ENCODE results near the gene DNAJC18.
A peak's percentile ranks its signal among the peaks of the same experiment; 100 is the strongest.
"Not testable (repeated sequence)": the region's sequence is repeated elsewhere in the genome, so short reads cannot be mapped to it uniquely, and the experiment has no call there.

Gene DNAJC18

DNA sequence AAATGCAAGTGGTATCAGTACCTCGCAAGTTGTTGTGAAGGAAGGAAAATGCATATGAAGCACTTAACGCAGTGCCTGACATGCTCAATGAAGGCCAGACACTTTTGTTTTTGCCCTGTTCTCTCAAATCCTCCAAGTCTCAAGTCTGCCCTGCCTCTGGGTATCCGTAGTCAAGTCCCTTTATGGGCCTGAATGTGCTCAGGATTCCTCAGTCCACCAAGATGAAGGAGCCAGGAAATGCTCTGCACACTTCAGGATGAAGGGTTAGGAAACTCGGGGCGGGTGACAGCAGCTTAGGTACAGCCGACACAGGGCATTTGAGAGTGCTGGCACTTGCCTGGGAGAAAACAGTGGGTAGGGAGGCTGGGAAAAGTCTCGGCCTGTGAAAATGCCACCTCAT is 21.9 kb upstream of the DNAJC18 start:
- DNase-seq (ENCODE audit: low spot score) = no peak

- DNase-seq (ENCODE audit: low spot score) = no peak
Measured at GRCh38 chr5:139460455-139460854, 21.1 kb upstream of the DNAJC18 start.

- DNase-seq (ENCODE audit: low spot score) = no peak
Measured at GRCh38 chr5:139459451-139459934, 20.2 kb upstream of the DNAJC18 start.

GRCh38 chr5:139458580-139459407 is 19.5 kb upstream of the DNAJC18 start:
- peak; percentile 68 for DNase-seq (ENCODE audit: low spot score)

DNA sequence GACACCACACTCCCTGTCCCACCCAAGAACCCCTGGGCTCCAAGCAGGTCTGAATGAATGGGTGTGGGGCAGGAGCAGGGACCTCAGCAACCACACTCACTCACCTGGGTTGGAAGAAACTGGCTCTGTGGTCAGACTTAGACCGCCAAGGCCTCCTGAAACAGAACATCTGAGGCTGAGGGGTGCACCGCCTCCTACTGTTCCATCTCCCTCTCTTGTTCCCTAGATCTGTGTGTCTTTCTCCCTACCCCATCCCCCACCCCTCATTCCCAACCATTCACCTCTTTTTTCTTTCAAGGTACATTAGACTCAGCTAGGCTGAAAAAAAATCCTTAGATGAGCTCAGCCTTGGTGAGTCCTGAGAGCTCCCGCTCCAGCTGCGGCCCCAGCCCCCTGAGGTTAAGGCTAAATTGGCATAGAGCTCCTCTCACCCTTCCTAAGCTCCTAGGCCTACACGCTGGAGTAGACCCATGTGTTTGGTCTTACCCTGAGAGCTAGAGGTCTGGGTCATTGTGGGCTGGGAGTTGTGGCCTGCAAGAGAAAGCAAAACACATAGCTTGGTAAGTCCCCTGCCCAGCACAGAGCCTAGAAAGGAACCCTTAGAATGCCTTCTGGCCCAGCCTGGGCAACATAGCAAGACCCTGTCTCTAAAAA is 18.5 kb upstream of the DNAJC18 start:
- no peak for DNase-seq (ENCODE audit: low spot score)

DNA sequence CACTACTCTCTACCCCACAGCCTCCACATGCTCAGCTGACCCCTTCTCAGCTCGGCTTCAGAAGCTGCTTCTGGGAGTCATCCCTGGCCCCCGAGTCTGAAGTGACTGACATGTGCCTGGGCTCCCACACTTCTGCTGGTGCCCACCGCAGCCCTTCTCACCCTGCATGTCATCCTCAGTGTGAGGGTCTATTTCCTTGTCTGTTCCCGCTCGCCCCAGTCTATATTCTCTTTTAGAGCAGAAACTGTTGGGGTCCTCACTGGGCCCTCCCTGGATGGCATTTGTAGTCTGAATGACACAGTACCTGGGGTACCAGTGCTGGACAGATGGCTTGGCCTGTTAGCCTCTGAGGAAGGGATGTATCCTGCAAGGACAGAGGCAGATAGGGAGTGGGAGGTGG is 17.9 kb upstream of the DNAJC18 start:
- no peak for DNase-seq (ENCODE audit: low spot score)

DNA sequence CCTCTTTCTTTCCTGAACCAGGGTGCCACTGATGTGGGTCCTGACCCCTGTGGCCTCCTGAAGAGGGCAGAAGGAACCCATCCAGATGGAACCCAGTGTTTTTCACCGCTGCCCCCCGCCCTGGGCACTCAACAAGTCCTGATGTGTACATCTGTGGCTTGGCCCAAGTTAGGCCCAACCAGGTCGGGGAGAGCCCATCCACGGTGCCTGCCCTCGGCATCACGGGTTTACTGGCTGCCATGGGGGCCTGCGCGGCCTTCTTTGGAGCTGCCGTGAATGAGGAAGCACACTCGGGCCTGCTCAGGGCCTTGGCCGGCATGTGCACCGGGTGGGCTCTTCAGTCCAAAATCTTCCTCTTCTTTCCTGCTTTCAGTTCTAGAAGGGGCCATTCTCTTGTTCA is 17.5 kb upstream of the DNAJC18 start:
- DNase-seq (ENCODE audit: low spot score) = no peak

- no peak for DNase-seq (ENCODE audit: low spot score)
Measured at GRCh38 chr5:139454568-139455290, 15.4 kb upstream of the DNAJC18 start.

DNA sequence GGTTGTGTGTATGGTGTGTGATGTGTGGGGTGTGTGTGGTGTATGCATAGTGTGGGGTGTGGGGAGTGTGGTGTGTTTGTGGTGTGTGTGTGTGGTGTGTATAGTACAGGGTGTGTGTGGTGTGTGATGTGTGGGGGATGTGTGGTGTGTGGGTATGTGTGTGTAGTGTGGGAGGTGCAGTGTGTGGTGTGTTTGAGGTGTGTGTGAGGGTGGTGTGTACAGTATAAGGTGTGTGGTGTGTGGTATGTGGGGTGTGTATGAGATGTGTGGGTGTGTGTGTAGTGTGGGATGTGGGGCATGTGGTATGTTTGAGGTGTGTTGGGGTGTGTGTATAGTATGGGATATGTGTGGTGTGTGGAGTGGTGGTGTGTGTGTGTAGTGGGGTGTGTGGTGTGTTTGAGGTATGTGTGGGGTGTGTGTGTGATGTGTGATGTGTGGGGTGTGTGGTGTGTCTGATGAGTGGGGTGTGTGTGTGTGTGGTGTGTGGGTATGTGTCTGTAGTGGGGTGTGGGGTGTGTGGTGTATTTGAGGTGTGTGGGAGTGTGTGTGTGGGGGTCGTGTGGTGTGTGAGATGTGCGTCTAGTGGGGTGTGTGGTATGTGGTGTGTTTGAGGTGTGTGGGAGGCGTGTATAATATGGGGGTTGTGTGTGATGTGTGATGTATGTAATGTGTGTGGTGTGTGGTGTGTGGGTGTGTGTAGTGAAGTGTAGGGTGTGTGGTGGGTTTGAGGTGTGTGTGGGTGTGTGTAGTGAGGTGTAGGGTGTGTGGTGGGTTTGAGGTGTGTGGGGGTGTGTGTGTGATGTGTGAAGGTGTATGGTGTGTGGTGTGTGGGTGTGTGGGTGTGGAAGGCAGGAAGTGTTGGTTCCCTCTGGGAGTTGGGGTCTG is 14.6 kb upstream of the DNAJC18 start:
- DNase-seq (ENCODE audit: low spot score) = no peak

DNA sequence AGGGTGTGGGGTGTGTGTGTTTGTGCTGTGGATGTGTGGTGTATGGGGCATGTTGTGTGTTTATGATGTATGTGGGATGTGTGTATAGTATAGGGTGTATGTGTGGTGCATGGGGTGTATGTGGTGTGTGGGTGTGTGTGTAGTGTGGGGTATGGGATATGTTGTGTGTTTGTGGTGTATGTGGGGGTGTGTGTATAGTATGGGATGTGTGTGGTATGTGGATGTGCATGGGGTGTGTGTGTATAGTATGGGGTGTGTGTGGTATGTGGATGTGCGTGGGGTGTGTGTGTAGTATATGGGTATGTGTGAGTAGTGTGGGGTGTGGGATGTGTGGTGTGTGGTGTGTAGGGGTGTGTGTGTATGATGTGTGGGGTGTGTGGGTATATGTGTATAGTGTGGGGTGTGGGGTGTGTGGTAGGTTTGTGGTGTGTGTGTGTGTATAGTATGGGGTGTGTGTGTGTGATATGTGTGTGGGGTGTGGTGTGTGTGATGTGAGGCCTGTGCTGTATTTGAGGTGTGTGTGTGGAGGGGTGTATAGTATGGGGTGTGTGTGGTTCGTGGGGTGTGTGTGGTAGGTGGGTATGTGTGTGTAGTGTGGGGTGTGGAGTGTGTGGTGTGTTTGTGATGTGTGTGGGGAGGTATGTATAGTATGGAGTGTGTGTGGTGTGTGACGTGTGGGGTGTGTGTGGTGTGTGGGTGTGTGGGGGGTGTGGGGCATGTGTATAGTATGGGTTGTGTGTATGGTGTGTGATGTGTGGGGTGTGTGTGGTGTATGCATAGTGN is 12.7 kb upstream of the DNAJC18 start:
- DNase-seq (ENCODE audit: low spot score) = no peak

- no peak for DNase-seq (ENCODE audit: low spot score)
Measured at GRCh38 chr5:139451176-139451575, 11.9 kb upstream of the DNAJC18 start.

- DNase-seq (ENCODE audit: low spot score) = no peak
Measured at GRCh38 chr5:139446956-139447779, 7.8 kb upstream of the DNAJC18 start.

DNA sequence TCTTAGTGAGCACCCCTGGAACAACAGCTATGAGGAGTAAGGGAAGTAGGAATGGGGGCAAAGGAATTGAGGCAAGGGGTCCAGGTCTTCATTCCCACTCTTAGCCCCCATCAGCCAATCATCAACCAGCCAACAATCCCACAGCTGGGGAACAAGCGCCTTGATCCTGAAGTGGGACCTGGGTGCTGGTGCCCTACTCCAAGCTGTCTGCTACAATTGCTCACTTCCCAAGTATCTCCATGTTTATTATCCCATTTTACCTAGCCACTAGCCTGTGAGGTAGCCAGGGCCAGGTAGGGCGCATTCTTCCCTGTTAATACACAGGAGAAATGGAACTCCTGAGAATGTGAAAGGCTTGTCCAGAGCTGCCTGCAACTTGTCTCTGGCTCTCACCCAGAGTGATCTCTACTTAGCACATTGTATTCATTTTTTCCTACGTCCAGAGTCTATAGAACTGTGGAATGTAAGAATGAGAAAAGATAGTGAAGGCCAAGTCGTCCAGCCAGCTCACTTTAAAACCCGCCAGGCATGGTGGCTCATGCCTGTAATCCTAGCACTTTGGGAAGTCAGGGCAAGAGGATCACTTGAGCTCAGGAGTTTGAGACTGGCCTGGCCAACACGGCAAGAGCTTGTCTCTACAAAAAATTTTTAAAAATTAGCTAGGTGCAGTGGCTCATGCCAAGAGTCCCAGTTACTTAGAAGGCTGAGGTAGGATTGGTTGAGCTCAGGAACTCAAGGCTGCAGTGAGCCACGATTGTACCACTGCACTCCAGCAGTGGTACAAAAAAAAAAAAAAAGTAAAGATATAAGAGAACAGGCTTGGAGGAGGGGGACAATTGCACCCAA is 6.2 kb upstream of the DNAJC18 start:
- no peak for DNase-seq (ENCODE audit: low spot score)

DNA sequence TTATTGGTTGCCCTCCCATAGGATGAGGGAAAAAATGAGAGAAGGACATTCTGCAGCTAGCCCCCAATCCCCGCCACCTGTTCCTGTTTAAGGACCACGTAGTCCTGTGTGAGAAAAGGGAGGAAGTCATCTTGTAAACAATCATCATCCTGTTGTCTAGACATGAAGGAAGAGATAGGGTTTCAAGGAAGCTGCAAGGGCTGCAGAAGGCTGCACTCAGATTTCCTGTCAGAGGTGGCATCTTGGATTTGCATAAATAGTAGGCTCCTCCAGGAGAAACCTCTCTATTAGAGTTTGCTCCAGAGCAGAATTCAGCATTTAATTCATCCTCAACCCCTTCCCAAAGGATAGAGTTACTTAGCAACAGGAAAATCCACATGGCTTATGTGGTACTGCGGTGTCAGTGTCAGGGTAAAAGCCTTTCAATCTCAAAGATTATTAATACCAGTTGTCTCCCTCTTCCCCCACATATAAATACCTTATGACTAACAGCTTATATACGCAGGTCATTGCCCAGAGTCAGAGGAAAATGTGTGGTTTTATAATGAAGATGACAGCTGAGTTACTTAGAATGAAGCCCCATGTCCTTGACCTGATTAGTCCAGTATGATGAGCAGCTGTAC is 4.6 kb upstream of the DNAJC18 start:
- DNase-seq (ENCODE audit: low spot score) = peak; percentile 49

DNA sequence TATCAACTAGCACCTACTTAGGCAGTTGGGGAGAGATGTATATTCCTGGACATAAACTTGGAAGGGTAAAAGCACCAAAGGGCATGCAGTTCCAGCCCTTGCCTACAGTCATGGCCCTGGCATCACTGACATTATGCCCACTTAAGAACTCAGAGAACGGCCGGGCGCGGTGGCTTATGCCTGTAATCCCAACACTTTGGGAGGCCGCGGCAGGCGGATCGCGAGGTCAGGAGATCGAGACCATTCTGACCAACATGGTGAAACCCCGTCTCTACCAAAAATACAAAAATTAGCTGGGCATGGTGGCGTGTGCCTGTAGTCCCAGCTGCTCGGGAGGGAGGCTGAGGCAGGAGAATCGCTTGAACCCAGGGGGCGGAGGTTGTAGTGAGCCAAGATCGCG is 1.1 kb upstream of the DNAJC18 start:
- DNase-seq (ENCODE audit: low spot score) = not testable (repeated sequence)

DNA sequence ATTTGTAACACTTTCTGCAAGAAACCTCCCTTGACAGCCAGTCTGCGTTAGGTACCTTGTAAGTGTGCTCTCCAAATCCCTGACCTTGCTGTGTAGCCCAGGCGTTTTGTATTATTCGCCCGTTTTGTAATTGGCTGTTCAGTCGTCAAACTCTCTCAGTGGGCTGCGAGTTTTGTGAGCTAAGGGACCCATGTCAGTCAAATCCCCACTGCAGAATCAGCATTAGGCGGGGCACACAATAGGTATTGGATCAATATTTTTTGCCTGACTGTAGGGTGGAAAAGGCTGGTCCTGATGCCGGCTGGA is 665 bp downstream of the DNAJC18 start:
- no peak for DNase-seq (ENCODE audit: low spot score)

- DNase-seq (ENCODE audit: low spot score) = no peak
Measured at GRCh38 chr5:139435676-139436075, 3.6 kb downstream of the DNAJC18 start.

GRCh38 chr5:139431706-139432105 is 7.6 kb downstream of the DNAJC18 start:
- DNase-seq (ENCODE audit: low spot score) = no peak

DNA sequence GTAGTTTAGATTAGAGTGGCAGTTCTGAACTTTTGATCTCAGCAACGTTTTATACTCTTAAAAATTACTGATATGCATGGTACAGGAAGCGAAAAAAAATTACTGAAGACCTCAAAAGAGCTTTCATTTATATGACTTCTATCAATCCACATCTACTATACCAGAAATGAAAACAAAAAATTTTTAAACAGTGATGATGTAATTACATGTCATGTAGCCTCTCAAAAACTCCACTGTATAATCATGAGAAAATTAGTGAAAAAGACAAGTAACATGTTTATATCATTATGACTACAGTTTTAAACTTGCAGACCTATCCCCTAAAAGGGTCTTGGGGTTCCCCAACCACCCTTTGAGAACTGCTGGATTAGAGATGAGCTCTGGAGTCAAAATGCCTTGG is 9.3 kb downstream of the DNAJC18 start:
- no peak for DNase-seq (ENCODE audit: low spot score)

Data from RKO (cell line).